Measurements from ENCODE around the gene VAX1.

VAX1 gene

DNA sequence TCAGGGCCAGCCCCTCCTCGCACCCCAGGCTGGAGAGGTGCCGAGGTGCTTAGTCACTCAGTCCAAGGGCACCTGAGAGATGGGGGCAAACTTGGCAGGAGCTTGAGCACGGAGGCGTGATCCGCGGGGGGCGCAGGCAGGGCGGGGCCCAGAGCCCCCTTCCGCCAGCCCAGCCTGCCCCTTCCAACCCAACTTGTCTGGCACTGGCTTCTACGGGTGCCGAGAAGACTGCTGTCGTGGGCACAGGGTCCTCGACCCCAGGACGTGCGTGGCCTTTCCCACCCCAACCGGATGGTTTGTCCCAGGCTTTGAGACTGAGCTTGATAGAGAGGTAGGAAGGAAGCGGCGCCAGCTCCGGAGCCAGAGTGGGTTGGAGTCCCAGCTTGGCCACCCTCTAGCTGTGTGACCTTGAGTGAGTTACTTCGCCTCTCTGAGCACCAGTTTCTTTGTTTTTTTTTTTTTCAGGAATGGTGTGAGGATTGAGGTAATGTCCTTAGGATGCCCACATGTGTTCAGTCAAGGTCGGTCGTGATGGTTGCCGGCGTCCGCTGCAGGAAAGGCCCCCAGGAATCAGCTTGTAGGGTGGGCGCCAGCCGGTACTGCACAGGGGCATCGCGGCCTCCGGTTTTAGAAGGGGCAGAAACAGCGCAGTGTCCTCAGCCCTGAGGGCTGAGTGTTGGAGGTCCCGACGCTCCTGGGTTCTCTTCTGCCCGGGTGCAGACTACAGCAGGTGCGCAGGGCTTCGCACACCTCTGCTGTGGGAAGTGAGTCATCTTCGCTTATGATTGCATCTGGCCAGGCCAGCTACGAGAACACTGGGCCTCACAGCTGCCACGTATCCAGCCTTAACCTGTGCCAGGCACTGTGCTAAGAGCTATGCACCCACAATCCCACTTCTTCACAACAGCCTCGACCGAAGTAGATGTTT, 28.6 kb upstream of the VAX1 start:
- H3K27ac Mint-ChIP-seq: no peak overlapping the region
- no peaks in the 10 kb centered on the region for H3K36me3 Mint-ChIP-seq
- ATAC-seq (peak; percentile 45), DNase-seq (ENCODE audit: low spot score in 2 of 2) (peak in 1 of 2 donors; percentile 50)
- no peak overlapping the region for H3K4me3 Mint-ChIP-seq
- no peaks in the 10 kb centered on the region for H3K9me3 Mint-ChIP-seq
- H3K4me1 Mint-ChIP-seq: peaks cover 23% of the 10 kb centered on the region

DNA sequence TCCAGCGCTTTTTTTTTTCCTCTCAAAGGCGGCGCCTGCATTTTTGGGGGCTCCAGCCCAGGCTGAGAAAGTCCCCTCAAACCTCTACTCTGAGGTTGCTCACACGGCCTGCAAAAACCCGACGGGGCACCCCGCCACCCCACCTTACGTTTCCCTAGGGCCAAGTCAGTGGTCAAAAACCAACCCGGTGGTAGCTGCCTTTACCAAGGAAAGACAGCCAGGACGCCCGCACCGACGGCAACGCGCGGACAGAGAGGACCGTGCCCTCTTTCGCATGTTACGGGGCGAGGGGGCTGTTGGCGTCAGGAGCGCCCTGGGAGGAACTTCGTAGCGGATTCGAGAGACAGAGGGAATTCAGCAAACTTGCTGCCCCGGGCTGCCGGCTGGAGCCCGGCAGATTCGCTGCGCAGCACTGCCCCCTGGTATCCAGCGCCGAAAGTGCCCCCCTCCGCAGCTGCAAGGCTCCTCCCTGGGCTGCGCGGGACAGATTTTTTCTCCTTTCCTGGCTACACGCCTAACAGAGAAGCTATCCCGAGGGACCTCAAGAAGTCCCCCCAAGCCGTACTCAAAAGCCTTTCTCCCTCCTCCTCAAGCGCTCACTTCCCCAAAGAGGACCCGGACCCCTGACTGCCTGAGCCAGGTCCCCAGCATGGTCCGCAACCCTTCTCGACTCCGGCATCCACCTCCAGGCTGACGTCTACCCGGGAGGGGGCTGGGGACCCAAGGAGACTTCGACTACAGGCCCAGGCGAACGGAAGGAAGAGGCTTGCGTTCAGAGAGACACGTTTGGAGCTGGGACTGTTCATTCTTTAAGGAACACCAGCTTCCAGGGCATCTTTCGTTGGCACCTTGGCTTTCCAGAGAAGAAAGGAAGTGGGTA, 27.7 kb upstream of the VAX1 start:
- no peak overlapping the region for H3K27ac Mint-ChIP-seq
- peak; percentile 17 for ATAC-seq
- H3K4me1 Mint-ChIP-seq: peaks cover 23% of the 10 kb centered on the region
- no peaks in the 10 kb centered on the region for H3K9me3 Mint-ChIP-seq
- peak overlapping the region; percentile 19 for H3K4me3 Mint-ChIP-seq
- peak in 1 of 2 donors; percentile 53 for DNase-seq (ENCODE audit: low spot score in 2 of 2)
- no peaks in the 10 kb centered on the region for H3K36me3 Mint-ChIP-seq

DNA sequence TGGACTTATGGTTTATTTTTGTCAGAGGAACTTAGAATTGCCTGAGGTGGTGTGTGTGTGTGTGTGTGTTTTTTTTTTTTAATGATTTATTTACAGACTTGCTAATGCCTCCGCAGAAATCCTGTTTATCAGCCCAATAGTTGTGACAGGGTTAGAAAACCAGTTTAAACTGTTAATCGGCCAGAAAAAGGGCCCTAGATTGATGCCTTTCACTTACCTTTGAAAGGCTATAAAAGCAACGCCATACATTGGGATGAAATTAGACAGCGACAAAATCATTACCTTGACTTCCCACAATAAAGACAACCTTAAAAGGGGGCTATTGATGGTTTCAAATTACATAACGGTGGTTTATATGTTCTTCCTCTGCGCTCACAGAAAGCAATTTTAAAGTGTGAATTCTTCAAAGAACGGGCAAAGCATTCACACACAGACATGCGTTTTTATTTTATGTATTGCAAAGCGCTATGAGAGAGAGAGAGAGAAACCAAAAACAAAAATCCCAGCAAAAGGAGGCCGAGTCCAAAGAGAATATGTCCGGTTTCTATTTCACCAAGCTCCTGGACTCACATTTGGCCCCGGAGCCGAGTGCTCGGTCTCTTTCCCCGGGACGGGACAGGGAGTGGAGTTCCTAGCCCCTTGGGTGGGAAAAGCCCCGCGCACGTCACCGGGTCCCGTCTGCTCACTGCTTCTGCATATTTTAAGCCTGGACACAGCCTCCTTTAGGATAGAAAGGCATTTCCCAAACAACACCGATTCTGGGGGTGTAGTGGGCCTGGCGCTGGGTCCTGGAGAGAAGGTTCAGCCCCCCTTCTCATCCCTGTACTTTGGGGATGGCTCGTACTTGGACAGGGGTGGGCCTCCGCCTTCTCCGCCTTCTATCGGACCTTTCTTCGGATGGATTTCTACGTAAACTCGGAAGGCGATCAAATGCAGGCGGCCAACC, 26.8 kb upstream of the VAX1 start:
- no peak for DNase-seq (ENCODE audit: low spot score in 2 of 2)
- H3K36me3 Mint-ChIP-seq: no peaks in the 10 kb centered on the region
- H3K4me3 Mint-ChIP-seq: peak overlapping the region; percentile 19

DNA sequence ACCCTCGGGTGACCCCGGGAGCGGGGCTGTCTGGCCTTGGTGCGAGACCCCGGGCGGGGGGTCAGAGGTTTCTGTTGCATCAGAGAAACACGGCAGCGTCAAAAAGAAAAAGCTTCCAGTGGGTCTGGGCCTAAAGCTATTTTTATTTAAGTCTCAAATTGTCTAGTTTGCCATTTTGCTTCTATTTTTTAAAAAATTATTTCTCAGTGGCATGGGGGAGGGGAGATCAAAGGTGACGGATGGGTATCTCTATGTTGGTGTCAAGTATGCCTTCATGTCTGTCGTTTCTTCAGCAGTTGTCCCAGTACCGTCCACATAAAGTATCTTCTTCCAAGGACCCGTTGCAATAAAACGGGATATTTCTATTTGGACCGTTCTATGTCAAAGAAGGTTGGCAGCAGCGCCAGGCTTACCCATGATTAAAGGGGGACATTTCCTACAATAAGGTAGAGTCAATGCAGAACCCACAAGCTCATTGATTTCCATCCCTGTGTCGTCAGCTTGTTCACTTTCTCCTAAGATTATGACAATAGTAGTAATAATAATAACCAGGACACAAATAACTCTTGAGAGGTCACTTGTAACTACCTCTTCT, 26.0 kb upstream of the VAX1 start:
- ATAC-seq (no peak), DNase-seq (ENCODE audit: low spot score in 2 of 2) (no peak)
- H3K36me3 Mint-ChIP-seq: no peaks in the 10 kb centered on the region
- no peak overlapping the region for H3K4me3 Mint-ChIP-seq
- peaks cover 23% of the 10 kb centered on the region for H3K4me1 Mint-ChIP-seq
- no peak overlapping the region for H3K27ac Mint-ChIP-seq
- H3K9me3 Mint-ChIP-seq: no peaks in the 10 kb centered on the region

More for the DNA sequence above, 26.8 kb upstream of the VAX1 start:
- peaks cover 23% of the 10 kb centered on the region for H3K4me1 Mint-ChIP-seq
- no peaks in the 10 kb centered on the region for H3K9me3 Mint-ChIP-seq
- no peak overlapping the region for H3K27ac Mint-ChIP-seq
- no peak for ATAC-seq

DNA sequence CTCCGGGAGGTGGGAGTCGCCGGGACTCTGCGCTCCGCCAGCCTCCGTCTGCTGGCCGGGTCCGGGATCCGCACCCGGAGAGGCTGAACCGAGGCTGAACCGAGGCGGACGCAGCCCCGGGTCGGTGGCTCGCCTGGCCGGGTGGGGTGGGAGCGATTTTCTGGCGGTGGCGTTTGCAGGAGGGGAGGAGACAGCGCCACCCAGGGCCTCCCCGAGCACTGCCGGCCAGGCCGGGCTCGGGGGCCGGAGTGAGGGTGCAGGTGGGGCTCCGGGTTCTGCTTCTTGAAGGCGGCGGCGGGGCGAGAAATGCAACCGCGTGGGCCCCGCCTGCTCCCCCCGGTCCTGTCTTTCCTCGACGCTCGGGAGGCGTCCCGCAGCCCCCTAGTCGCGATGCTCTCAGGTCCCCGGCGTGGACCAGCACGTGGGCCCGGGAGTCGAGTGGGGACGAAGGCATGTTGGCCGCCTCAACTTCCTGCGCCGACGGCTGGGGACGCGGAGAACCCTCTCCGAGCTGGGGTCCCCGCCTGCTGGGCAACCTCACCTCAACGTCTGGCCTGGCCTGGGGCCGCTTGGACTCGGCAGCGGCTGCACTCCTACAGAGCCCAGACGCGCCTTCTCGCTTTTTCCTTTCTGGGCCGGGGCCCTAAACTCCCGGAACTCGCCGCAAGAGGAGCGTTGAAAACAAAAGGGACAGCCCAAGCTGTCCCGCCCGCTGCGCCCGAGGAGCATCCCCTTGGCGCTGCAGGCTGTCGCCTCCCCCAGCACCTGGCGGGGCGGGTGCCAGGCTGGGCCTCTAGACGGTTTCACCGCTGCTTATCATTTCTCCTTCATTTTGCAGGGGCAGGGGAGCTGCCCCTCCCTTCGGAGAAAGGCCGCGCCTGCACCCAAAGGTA, 25.2 kb upstream of the VAX1 start:
- peak in 1 of 2 donors; percentile 49 for DNase-seq (ENCODE audit: low spot score in 2 of 2)
- Mint-ChIP-seq H3K4me1 (peaks cover 23% of the 10 kb centered on the region), H3K27ac (no peak overlapping the region), H3K36me3 (no peaks in the 10 kb centered on the region), H3K9me3 (no peaks in the 10 kb centered on the region), H3K4me3 (peak overlapping the region; percentile 42)
- no peak for ATAC-seq

DNA sequence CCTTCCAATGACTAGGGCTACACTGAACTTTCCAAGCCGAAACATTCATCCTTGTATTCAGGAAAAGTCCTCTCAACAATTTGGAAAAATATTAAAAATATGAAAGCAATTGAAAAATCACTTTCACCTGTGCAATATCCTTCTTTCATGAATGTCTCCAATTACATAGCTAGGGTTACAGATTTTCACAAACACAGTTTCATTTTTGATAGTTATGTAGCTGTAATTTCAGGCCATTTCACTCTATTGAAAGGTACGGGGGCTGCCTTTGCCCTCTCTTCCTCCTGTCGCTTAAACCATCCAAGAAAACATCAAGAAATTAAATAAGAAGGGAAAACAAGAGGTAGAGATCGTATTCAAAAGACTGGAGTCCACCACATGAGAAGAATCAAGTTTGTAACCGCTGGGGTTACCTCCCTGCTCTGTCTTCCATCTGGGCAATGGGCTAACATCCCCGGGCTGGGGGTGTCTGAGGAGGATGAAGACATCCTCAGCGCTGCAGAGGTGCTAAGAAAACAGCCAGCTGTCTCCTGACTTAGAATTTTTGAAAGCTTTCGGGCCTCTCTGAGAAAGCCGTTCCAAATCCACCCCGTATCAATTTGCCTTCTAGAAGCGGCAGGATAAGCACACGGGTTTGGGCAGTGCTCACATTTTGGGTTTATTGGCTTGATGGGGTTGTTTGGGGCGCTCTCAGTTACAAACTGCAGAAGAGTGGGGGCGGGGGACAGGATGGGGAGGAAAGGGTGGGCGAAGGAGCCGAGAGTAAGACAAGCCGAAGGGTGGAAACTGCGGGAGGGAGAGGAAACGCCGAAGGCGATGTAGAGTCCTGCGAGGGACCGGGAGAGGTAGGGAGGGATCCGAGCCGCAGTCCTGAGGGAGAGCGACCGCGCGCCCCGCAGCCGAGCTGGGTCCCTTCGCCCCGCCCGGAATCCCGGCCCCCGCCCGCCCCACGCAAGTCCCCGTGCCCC, 24.3 kb upstream of the VAX1 start:
- Mint-ChIP-seq H3K36me3 (no peaks in the 10 kb centered on the region), H3K9me3 (no peaks in the 10 kb centered on the region), H3K4me3 (peak overlapping the region; percentile 42), H3K4me1 (peaks cover 23% of the 10 kb centered on the region), H3K27ac (no peak overlapping the region)
- DNase-seq (ENCODE audit: low spot score in 2 of 2) (no peak), ATAC-seq (no peak)

DNA sequence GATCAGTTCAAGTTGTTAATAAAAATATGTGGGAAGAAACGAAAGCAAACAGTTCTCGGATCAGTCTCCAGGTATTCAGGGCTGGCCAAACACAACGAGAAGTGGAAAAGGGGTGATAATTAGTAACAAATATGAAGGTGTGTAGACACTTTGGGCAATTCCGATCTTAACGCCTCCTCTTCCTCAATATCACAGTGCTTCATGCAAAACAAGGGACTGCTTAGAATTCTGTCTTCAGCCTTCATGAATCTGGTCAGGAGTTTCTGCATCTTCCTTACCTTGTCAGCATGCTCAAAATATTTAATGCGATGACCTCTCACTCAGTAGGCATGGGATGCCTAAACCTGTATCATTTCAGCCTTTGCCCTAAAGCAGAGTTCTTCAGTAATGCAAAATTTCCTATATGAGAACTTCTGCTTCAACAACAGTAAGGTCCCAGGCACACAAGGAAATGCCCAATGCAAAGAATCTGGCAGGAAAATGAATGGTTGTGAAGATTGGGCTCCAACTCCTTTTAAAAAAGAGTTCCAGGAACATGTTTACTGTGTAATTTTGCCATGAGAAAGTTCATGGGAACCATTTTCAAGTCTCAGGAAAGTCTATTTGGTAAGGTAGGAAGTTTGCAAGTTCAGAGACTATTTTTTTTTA, 23.4 kb upstream of the VAX1 start:
- Mint-ChIP-seq H3K36me3 (no peaks in the 10 kb centered on the region), H3K9me3 (no peaks in the 10 kb centered on the region), H3K27ac (no peak overlapping the region), H3K4me1 (peaks cover 16% of the 10 kb centered on the region), H3K4me3 (no peak overlapping the region)
- ATAC-seq: no peak
- DNase-seq (ENCODE audit: low spot score in 2 of 2): no peak

DNA sequence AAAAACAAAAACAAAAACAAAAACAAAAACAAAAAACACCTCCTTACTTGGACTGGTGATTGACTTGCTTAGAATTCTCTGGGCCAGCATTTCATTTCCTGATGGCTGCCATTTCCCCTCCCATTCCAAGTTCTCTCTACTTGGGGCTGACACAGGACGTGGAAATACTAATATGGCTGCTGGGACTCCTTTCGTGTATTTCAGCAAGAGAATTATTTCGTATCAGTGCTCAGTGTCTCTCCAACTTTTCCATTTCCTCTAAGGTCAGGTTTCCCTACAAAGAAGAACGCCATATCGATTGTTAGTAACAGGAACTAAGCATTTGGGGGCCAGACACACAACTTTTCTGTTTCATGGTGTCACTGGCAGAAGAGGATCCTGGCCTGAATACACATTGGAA, 22.5 kb upstream of the VAX1 start:
- Mint-ChIP-seq H3K4me3 (no peak overlapping the region), H3K9me3 (no peaks in the 10 kb centered on the region), H3K27ac (no peak overlapping the region), H3K36me3 (no peaks in the 10 kb centered on the region), H3K4me1 (peaks cover 16% of the 10 kb centered on the region)
- DNase-seq (ENCODE audit: low spot score in 2 of 2): no peak
- no peak for ATAC-seq

DNA sequence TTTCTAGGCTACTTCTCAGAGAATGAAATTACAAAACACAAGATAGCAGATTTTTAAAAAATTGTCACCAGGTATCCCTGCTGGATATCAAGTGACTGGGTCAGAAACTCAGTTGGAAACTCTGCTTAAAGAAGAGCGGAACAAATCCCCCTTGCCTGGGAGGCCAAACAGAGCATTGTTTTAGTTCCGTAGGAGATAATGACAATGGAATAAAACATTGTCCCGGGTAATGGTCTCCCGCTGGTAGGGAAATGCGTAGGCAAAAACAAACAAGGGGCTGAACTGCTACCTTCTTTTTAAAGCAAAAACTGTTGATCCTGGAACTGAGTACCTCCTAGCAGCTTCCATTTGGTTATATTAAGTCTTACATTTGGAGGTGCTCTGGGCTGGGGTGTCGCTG, 21.3 kb upstream of the VAX1 start:
- DNase-seq (ENCODE audit: low spot score in 2 of 2) (no peak), ATAC-seq (no peak)
- Mint-ChIP-seq H3K4me1 (peaks cover 8% of the 10 kb centered on the region), H3K36me3 (no peaks in the 10 kb centered on the region), H3K4me3 (no peak overlapping the region), H3K27ac (no peak overlapping the region), H3K9me3 (no peaks in the 10 kb centered on the region)

DNA sequence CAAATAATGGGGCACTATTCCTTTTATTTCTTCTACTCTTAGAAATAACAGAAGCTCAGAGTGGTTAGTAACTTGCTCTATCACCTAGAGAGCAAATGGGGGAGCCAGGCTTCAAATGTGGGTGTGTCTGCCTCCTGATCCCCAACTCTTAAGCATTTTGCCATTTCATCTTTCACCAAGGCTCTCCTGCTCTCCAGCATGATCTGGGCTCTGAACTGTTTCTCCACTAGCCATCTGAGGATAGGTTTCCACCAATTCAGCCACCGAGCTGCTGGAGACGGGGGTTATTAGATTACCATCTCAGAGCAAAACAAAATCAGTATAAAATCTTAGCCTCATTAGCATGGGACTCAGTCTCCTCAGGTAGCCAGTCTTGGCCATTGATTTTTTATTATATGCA, 20.2 kb upstream of the VAX1 start:
- no peak for DNase-seq (ENCODE audit: low spot score in 2 of 2)

DNA sequence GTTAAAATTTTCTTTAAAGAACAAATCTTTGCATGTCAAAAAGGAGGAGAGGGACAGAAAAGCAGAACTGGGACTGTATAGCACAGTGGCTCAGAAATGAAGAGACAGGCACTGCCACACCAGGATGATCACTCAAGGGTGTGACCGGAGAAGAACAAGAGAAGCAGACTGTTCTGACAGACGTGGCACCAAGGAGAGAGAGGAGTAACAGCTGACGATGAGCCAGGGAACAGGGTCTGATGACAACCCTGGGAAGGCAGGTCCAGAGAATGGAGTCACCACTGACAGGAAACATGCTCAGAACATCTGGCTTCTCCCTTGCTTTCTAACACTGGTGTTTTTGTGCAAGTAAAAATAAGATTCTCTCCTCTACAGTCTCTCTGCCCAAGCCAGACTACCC, 14.6 kb upstream of the VAX1 start:
- ATAC-seq (no peak), DNase-seq (ENCODE audit: low spot score in 2 of 2) (no peak)
- Mint-ChIP-seq H3K4me3 (no peak overlapping the region), H3K4me1 (no peaks in the 10 kb centered on the region), H3K36me3 (no peaks in the 10 kb centered on the region), H3K9me3 (no peaks in the 10 kb centered on the region), H3K27ac (no peak overlapping the region)

More for the DNA sequence above, 20.2 kb upstream of the VAX1 start:
- H3K27ac Mint-ChIP-seq: no peak overlapping the region
- H3K9me3 Mint-ChIP-seq: no peaks in the 10 kb centered on the region
- no peaks in the 10 kb centered on the region for H3K36me3 Mint-ChIP-seq
- no peak for ATAC-seq
- peaks cover 8% of the 10 kb centered on the region for H3K4me1 Mint-ChIP-seq
- no peak overlapping the region for H3K4me3 Mint-ChIP-seq

DNA sequence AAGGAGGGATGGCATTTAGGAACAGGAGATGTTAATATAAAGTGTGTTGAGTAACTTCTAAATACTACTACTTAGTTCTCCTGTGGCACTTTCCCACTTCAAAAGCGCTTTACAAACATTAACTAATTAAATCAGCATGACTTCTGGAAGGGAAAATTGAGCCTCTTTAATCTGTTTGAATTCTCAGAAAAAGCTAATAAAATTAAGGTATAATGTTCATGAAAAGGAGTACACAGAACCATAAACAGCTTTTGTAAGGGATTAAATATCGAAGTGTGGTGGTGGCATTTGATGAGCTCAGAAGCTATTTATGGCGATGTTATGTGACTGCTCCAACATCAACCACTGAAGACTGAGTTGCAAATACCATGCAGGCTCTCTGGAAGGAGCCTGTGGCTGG, 10.2 kb upstream of the VAX1 start:
- ATAC-seq (no peak), DNase-seq (ENCODE audit: low spot score in 2 of 2) (no peak)
- H3K4me1 Mint-ChIP-seq: no peaks in the 10 kb centered on the region
- no peaks in the 10 kb centered on the region for H3K9me3 Mint-ChIP-seq
- no peak overlapping the region for H3K27ac Mint-ChIP-seq
- H3K4me3 Mint-ChIP-seq: no peak overlapping the region
- no peaks in the 10 kb centered on the region for H3K36me3 Mint-ChIP-seq
